HG03378 (cell line): ENCODE data around the gene ZXDC.

Experiments used
- ATAC-seq: cut with Tn5 transposase; IDR thresholded peaks from one replicate; pipeline ENCODE4 v1.9.1; 2021; ENCODE audit warnings: mild to moderate bottlenecking, moderate library complexity; ENCODE audit not compliant: unreplicated experiment

ZXDC gene

GRCh38 chr3:126490619-126491018 is 14.9 kb upstream of the ZXDC start:
- no peak for ATAC-seq

- ATAC-seq, result no peak
Observed at GRCh38 chr3:126488886-126489569, 13.3 kb upstream of the ZXDC start.

DNA sequence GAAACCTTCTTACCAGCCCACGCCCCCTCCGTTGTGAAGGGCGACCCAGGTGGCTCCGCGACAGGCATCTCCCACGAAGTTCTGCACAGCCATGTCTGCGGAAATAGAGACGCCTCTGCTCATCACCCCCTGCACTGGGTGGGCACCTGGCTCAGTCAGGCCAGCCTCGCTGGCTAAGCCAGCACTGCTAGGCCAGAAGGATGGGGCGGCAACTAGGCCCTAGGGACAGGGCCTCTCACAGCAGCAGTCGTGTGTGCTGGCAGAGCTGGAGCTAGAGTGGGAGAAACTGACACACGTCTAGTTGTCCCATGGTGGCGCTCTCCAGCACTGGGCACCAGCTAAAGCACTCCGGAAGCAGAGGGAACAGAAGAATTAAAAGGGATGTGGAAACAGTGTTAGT is 12.5 kb upstream of the ZXDC start:
- no peak for ATAC-seq

GRCh38 chr3:126487151-126487771 is 11.6 kb upstream of the ZXDC start:
- no peak for ATAC-seq

DNA sequence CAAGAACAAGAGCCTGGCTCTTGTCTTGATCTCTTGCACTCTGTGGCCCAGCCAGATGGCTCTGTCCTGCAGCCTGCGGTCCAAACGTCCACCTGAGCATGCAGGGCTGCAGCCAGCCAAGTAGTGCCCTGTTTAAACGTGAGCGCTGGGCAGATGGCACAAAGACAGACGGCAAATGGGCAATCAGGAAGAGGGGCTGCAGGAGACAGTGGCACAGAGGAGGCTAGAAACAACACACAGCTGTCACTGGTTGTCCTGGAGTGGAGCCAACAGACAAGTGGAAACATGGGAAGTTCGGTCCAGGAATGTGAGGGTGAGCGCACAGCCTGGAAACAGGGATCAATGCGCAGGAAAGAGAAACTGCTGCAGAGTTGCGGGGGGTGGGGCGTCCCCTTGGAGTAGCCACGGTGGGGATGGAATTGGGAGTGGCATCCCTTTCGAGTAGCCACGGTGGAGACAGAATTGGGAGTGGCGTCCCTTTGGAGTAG is 10.7 kb upstream of the ZXDC start:
- ATAC-seq, result no peak

DNA sequence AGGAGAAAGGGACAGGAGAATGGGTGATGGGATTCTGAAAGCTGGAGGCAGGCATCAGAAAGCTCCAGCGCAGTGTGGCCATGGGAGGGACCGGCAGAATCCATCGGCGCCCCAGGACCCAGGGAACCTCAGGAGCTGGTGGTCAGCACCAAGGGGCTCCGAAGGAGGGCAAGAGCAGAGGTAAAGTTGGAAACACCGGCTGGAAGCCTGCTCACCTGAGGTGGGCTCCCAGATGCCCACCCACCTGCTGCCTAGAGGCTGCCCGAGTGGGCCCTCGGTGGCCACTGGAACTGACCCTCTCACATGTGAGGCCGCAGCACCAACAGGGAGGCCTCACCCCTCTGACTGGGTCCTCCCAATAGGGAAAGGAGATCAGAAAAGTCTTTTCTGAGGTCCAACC is 10.3 kb upstream of the ZXDC start:
- ATAC-seq, result no peak

- no peak for ATAC-seq
Observed at GRCh38 chr3:126485176-126485897, 9.6 kb upstream of the ZXDC start.

GRCh38 chr3:126484662-126485061 is 9.0 kb upstream of the ZXDC start:
- no peak for ATAC-seq

DNA sequence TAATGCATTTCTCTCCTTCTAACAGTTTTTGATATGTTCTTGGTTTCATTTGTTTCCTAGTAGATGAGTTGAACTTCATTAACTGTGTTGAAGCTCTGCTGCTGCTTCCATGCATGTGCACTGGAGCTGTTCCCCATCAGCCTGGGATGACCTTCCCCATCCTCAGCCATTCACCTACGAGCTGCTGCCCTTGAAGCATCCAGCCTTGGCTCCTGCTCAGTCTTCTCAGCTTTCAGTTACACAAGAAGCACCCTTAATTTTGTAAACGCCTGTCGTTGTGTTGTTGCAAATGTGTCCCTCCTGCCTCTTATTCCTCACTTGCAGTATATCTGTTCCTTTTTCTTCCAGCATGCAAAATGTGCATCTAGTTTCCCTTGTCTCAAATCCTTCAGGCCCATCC is 8.5 kb upstream of the ZXDC start:
- no peak for ATAC-seq

DNA sequence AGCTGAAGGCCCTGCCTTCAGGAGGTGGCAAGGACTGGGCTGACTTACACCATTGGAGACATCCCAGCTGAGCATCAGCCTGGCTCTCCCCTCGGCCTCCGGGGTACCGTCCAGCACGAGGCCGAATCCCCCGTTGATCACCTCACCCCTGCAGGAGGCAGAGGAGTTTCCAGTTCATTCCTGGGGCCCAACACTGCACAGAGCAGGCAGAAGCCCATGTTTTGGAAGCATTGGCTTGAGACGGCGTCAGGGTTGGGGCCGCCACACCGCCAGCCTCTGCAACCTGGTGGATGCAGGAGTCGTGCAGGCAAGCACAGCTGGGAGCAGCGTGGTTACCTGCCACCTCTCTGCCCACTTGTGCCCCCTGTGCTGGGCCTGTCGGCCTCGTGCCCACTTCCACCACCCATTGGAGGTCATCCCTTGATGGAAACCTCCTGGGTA is 7.7 kb upstream of the ZXDC start:
- no peak for ATAC-seq

- ATAC-seq, result no peak
Observed at GRCh38 chr3:126482503-126483255, 7.0 kb upstream of the ZXDC start.

DNA sequence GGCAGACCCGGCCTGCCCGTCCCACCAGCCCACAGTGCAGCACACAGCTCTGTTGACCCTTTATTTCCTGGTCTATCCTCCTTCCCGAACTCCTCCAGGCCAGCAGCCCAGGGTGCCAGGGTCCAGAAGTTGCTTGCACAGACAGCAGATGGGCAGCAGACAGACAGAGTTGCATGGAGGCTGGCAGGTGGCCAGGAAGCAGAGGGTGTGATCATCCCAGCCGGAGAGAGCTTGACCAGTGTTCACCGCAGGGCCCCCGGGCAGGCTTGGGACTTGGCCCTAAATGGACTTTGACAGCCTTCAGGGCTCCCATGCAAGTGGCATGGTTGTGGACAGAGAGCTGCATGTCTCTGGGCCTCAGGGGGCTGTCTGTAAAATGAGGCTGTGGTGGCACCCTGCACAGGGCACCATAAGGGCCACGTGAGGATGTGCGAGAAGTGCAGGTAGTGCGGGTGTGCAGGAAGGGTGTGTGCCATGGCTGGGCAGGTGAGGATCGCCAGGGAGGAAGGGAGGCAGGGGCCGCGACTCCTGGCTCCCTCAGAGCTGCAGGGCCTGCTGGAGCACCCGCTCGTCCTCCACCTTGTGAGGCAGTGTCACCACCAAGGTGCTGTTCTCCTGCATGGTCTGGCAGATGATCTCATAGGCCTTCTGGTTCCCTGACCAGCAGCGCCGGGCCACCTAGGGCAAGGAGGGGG is 6.3 kb upstream of the ZXDC start:
- ATAC-seq, result no peak

DNA sequence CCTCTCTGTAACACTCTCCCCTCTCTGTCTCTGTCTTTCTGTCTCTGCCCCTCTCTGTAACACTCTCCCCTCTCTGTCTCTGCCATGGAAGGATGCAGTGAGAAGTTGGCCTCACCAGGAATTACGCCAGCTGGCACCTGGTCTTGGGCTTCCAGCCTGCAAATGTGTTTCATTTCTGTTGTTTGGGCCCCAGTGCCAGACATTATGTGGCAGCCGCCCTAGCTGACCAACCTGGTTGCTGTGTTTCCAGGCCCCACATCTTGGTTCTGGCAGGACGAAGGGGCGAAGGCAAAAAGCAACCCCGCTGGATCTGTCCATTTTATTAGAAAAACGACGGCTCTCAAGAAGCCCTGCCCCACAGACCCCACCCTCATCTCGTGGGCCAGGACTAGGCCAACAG is 5.2 kb upstream of the ZXDC start:
- ATAC-seq, result no peak

DNA sequence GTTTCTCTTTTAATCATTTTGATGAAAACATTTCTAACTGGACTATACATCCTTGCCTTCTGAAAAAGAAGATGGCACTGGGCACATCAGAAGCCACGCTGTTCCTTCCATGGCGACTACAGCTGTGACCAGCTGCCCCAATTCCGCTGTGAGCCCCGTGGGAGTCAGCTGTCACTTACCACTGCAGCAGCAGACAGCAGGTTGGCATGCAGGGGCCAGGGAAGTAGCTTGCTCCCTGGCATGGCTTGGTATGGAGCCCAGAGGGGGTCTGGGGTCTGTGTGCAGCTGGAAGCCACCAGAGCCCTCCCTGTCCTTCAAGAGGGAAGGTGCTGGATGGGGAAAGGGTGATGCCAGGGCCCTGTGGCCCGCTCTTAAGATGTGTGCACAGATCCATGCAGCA is 4.5 kb upstream of the ZXDC start:
- no peak for ATAC-seq

DNA sequence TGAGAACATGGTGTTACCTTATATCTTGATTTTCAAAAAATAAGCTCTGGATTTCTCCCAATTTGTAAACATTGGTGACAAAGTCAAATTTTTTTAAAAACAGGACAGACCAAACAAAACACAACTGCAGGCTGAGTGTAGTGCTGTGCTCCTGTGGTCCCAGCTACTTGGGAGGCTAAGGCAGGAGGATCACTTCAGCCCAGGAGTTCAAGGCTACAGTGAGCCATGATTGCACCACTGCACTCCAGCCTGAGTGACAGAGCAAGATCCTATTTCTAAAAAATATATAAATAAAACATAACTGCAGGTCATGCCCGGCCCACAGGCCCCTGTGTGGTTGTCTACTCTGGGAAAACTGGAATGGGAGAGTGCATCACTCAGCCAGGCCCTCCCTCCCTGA is 4.0 kb upstream of the ZXDC start:
- ATAC-seq, result no peak

DNA sequence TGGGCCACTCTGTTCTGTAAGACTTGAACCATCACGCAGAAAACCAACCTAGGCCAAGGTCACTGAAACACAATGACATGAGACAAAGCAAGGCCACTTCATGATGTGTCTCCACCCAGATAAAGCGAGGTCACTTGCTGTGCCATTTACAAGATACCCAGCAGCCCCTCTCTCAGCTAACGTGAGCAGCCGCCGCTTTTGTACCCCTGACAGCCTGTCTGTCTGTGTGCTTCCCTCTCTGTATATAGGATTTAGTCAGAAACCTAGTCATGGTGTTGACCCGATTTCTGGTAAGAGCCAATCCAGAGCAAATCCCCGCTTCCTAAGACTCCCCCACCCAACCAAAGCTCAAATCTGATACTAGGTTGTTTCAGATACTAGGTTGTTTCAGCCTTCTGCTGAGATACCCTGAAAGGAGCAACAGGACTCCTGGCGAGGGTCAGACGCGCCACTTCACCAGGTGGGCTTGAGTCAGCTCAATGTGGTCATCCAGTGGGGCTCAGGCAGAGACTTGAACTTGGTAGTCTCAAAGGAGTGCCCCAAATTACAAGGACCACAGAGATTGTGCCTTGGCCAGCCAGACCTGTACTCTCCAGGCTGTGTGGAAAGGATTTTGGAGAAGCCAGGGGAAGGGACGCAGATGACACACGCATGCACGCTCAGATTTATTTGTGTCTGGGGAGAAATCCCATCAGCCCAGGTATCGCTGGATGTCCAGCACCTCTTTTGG is 3.1 kb upstream of the ZXDC start:
- ATAC-seq, result no peak

DNA sequence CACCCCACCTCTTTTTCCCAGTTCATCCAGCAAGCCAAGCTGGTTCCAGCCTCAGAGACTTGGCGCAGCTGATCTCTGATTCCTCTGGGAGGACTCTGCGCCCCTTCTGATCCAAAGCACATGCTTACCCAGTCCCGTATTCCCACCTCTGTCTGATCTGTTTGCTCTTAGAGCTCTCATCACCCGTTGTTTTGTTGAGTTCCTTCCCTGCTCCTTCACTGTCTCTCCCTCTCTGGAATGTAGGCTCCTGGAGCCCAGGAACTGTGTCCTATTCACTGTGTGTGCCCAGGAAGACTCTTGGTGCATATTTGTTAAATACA is 1.3 kb upstream of the ZXDC start:
- ATAC-seq, result no peak

GRCh38 chr3:126476166-126477060 is 722 bp upstream of the ZXDC start:
- ATAC-seq, result no peak
